IMR-90 (cell line): Measurements from ENCODE around the gene HMGN1.

Experiments used
- BHLHE40 ChIP-seq: fragments of 150-350 bp; IDR thresholded peaks from 2 replicates; pipeline ENCODE4 v1.6.1; 2016; ENCODE audit warnings: mild to moderate bottlenecking, low read depth, low read length
- CEBPB ChIP-seq: IDR thresholded peaks from 2 replicates; pipeline ENCODE4 v1.6.1; 2012; ENCODE audit warnings: low read depth, low read length, improper control_type of control experiment
- CHD1 ChIP-seq: IDR thresholded peaks from 2 replicates; pipeline ENCODE4 v1.6.1; 2012; ENCODE audit warnings: low read depth, low read length, improper control_type of control experiment
- FOS ChIP-seq: fragments of 150-350 bp; IDR thresholded peaks from 2 replicates; pipeline ENCODE4 v1.6.1; 2016; ENCODE audit warnings: low read depth, low read length
- MXI1 ChIP-seq: IDR thresholded peaks from 2 replicates; pipeline ENCODE4 v1.6.1; 2012; ENCODE audit warnings: low read depth, mild to moderate bottlenecking, low read length, moderate library complexity, borderline replicate concordance
- NFE2L2 ChIP-seq: fragments of 150-350 bp; IDR thresholded peaks from 2 replicates; pipeline ENCODE4 v1.6.1; 2016; ENCODE audit warnings: low read depth, mild to moderate bottlenecking, low read length
- POLR2A ChIP-seq: IDR thresholded peaks from 2 replicates; pipeline ENCODE4 v1.6.1; 2012; ENCODE audit warnings: mild to moderate bottlenecking, low read depth, low read length
- RAD21 ChIP-seq: IDR thresholded peaks from 2 replicates; pipeline ENCODE4 v1.6.1; 2012; ENCODE audit warnings: low read length, improper control_type of control experiment
- RCOR1 ChIP-seq: IDR thresholded peaks from 2 replicates; pipeline ENCODE4 v1.6.1; 2012; ENCODE audit warnings: mild to moderate bottlenecking, low read length, improper control_type of control experiment; ENCODE audit not compliant: insufficient replicate concordance
- RFX5 ChIP-seq: IDR thresholded peaks from 2 replicates; pipeline ENCODE4 v1.8.0; 2012; ENCODE audit warnings: low read depth, mild to moderate bottlenecking, low read length, moderate library complexity
- SMC3 ChIP-seq: fragments of 150-350 bp; IDR thresholded peaks from 2 replicates; pipeline ENCODE4 v1.6.1; 2016; ENCODE audit warnings: low read depth, mild to moderate bottlenecking, antibody characterized with exemption, low read length, moderate library complexity
- USF2 ChIP-seq: fragments of 150-350 bp; IDR thresholded peaks from 2 replicates; pipeline ENCODE4 v1.6.1; 2017; ENCODE audit warnings: mild to moderate bottlenecking, antibody characterized with exemption, low read length, low read depth
- TF ChIP-seq, protein P1 (sequence below): conservative IDR thresholded peaks from 2 replicates; pipeline ENCODE4 v1.5.1; 2012; ENCODE audit warnings: mild to moderate bottlenecking, low read depth, low read length, improper control_type of control experiment
- TF ChIP-seq, protein P2 (sequence below): fragments of 150-350 bp; IDR thresholded peaks from 2 replicates; pipeline ENCODE4 v1.6.1; 2016; ENCODE audit warnings: low read depth, mild to moderate bottlenecking, low read length, moderate library complexity, borderline replicate concordance

DNA sequence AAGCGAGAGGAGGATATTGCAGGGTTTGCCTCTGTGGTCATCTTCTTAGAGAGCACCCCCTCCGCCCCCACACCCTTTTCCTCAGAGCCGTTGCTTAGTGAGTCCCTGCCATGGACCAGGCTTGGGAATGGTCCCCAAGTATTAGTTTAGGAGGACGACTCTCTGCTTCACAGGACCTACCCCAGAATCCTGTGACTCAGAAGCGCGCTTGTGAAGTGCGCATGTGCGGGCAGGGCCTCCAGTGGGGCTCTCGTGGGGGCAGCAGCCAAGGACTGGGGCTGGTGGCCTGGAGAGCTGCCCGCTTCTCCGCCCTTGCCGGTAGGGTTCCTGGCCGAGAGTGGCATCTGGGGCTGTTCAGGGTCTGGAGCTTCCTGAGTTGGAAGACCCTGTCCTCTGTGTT is 37.3 kb upstream of the HMGN1 start:
- TF ChIP-seq, protein P1, sequence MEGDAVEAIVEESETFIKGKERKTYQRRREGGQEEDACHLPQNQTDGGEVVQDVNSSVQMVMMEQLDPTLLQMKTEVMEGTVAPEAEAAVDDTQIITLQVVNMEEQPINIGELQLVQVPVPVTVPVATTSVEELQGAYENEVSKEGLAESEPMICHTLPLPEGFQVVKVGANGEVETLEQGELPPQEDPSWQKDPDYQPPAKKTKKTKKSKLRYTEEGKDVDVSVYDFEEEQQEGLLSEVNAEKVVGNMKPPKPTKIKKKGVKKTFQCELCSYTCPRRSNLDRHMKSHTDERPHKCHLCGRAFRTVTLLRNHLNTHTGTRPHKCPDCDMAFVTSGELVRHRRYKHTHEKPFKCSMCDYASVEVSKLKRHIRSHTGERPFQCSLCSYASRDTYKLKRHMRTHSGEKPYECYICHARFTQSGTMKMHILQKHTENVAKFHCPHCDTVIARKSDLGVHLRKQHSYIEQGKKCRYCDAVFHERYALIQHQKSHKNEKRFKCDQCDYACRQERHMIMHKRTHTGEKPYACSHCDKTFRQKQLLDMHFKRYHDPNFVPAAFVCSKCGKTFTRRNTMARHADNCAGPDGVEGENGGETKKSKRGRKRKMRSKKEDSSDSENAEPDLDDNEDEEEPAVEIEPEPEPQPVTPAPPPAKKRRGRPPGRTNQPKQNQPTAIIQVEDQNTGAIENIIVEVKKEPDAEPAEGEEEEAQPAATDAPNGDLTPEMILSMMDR = no peak
- TF ChIP-seq POLR2A (no peak), SMC3 (no peak), RAD21 (no peak), MXI1 (no peak), RFX5 (no peak), USF2 (no peak), RCOR1 (no peak), BHLHE40 (no peak), FOS (no peak), NFE2L2 (no peak), CHD1 (no peak), CEBPB (no peak)
- TF ChIP-seq, protein P2, sequence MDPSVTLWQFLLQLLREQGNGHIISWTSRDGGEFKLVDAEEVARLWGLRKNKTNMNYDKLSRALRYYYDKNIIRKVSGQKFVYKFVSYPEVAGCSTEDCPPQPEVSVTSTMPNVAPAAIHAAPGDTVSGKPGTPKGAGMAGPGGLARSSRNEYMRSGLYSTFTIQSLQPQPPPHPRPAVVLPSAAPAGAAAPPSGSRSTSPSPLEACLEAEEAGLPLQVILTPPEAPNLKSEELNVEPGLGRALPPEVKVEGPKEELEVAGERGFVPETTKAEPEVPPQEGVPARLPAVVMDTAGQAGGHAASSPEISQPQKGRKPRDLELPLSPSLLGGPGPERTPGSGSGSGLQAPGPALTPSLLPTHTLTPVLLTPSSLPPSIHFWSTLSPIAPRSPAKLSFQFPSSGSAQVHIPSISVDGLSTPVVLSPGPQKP = no peak
